Measurements from ENCODE around the gene MYOM3. TPM values are rescaled to one million over a fixed set of nuclear protein-coding genes. Genes with fewer than 3 reads are reported as not detected.
"Not testable (repeated sequence)": the region's sequence is repeated elsewhere in the genome, so short reads cannot be mapped to it uniquely, and the experiment has no call there.

MYOM3 gene
- total RNA-seq, 1 experiment from 2014 or later: 1.5 TPM

- no peak for DNase-seq (ENCODE audit: low read depth)
These were observed 36.9 kb downstream of the MYOM3 start for GRCh38 chr1:24074817-24075589.

GRCh38 chr1:24074196-24074595 is 37.7 kb downstream of the MYOM3 start:
- no peak for DNase-seq (ENCODE audit: low read depth)

DNA sequence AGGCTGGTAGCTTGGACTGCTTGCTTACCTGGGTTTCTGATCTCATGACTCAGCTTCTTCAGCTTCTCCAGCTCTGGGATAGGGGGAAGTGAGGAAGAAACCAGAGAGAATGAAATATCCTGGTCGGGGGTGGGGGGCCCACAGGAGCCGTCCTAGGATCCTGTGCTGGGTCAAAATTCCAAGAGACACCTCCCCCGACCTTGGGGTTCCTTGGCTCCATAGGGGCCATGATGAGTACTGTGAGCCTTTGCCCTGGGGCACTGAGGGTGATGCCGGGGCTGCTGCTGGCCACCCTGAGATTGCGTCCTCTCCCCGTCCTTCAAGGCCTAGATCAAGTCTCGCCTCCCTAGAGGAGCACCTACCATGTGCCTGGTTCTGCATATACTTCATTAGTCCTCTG is 40.0 kb downstream of the MYOM3 start:
- no peak for DNase-seq (ENCODE audit: low read depth)

- DNase-seq (ENCODE audit: low read depth): peak; percentile 77
These were observed 41.0 kb downstream of the MYOM3 start for GRCh38 chr1:24070821-24071393.

DNA sequence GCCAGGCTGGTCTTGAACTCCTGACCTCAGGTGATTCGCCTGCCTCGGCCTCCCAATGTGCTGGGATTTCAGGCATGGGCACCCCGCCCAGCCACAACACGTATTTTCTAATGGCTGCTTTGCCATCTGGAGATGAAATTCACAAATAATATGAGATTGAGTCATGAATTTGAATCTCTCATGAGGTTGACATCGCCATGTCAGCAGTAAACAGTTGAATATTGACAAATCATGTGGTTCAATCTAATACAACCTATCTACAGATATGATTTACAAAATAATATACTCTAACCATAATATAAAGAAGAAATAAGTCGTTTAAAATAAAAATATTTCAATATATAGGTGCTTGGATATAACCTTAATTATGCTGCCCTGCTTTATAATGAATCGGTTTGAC is 42.1 kb downstream of the MYOM3 start:
- no peak for DNase-seq (ENCODE audit: low read depth)

DNA sequence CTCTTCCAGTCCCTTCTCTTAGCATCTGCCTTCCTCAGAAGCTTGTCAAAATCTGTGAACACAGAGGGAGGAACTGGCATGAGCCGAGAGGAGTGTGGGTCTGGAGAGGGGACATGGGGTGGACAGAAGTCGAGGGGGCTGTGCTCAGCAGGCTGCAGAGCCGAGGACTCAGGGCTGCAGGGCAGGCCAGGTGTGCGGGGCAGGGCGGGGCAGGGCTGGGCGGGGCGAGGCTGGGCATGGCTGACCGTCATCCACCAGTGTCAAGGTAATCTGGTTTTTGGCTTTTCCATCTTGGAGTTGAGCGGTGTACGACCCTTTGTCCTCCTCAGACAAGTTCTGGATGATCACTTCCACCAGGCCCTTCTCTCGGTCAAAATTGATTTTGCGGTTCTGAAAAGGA is 44.0 kb downstream of the MYOM3 start:
- no peak for DNase-seq (ENCODE audit: low read depth)

DNA sequence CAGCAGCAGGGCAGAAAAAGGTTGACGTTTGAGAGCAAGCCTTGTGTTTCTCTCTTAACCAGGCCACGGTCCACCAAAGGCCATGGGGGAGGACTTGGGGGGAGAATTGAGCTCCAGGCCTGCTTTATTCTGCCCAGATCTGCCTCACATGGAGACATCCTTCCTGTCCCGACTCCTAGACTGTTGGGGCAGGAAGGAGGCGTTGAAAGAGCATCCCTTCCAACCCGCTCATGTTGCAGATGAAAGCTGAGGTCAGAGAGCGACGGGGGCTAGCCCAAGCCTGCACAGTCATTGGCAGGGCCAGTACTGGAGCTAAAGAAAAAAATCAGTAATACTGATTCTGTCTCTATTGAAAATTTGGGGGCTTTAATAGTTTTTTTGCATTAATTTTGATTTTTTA is 46.6 kb downstream of the MYOM3 start:
- DNase-seq (ENCODE audit: low read depth): no peak

- DNase-seq (ENCODE audit: low read depth): no peak
These were observed 49.7 kb downstream of the MYOM3 start for GRCh38 chr1:24062221-24062620.

DNA sequence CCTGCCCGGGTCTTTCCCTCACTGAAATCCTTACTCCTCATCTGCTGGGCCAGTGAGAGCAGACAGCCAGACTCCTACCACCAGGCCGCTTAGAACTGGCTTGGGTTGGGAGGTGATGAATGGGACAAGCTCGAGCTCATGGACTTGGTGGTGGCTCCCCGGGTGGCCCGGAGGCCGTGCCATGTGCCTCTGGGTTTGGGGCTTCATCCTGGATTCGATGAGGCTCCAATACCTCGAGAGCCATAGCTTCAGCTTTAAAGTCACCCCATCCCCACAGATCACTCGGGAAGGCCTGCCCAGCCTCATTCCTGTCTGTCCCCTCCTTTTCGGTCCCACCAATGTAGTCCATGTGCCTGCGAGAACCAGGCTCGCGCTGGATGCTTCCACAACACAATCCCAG is 51.5 kb downstream of the MYOM3 start:
- DNase-seq (ENCODE audit: low read depth): no peak

GRCh38 chr1:24058671-24059455 is 53.1 kb downstream of the MYOM3 start:
- no peak for DNase-seq (ENCODE audit: low read depth)

DNA sequence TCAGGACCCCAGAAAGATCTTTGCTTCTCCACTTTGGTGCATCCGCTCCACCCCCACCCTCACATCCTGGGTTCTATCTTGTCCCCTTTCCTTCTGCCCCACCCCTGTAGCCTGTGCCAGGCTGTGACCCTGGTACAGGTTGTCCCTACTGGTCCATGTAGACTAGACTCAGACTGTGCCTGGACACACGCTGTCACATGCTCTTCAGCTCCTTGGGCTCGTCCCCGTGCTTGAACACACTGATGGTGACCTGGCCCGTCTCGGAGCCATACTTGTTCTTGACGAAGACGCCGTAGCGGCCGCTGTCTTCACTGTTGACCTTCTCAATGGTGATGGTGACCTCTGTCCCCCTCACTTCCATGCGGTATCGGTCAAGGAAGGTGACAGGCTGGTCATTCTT is 54.8 kb downstream of the MYOM3 start:
- DNase-seq (ENCODE audit: low read depth): no peak

- DNase-seq (ENCODE audit: low read depth): no peak
These were observed 56.3 kb downstream of the MYOM3 start for GRCh38 chr1:24055681-24056080.

- DNase-seq (ENCODE audit: low read depth): no peak
These were observed 59.7 kb downstream of the MYOM3 start for GRCh38 chr1:24052220-24052619.

GRCh38 chr1:24051206-24051945 is 60.6 kb downstream of the MYOM3 start:
- no peak for DNase-seq (ENCODE audit: low read depth)

- no peak for DNase-seq (ENCODE audit: low read depth)
These were observed 62.2 kb downstream of the MYOM3 start for GRCh38 chr1:24049733-24050132.

DNA sequence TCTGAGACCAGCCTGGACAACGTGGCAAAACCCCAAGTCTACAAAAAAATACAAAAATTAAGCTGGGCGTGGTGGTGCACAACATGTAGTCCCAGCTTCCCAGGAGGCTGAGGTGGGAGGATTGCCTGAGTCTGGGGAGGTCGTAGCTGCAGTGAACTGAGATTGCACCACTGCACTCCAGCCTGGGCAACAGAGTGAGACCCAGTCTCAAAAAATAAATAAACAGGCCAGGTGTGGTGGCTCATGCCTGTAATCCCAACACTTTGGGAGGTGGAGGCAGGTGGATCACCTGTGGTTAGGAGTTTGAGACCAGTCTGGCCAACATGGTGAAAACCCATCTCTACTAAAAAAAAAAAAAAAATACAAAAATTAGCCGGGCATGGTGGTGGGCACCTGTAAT is 63.0 kb downstream of the MYOM3 start:
- not testable (repeated sequence) for DNase-seq (ENCODE audit: low read depth)

DNA sequence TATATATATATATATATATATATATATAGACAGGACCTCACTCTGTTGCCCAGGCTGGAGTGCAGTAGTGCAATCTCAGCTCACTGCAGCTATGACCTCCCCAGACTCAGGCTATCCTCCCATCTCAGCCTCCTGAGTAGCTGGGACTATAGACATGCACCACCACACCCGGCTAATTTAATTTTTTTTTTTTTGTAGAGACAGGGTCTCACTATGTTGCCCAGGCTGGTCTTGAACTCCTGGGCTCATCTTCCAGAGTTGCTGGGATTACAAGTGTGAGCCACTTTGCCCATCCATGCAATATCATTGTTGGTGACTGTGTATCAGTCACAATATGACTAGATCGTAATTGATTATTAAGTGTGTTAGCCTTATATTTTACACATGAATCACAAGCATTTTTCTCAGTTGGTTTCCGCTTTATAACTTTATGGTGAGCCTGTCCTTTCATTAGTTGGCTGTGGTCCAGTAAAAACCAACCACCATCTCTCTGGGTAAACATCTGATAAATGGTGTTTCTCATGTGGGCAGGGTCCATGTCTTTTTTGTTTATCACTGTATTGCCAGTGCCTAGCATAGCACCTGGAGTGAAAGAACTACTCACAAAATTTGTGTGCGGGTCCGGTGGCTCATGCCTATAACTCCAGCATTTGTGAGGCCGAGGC is 63.6 kb downstream of the MYOM3 start:
- no peak for DNase-seq (ENCODE audit: low read depth)

GRCh38 chr1:24047110-24047477 is 64.8 kb downstream of the MYOM3 start:
- peak; percentile 50 for DNase-seq (ENCODE audit: low read depth)

DNA sequence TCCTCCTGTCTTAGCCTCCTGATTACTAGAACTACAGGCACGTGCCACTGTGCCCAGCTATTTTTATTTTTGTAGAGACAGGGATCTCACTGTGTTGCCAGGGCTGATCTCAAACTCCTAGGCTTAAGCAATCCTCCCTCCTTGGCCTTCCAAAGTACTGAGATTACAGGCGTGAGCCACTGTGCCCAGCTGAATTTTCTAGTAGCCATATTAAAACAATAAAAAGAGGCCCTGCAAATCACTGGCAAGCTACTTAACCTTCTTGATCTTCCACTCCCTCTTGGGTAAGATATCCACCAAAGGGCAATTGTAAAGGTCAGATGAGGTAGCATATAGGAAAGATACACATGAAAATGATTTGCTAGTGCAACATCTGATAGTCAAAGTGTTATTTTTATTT is 66.2 kb downstream of the MYOM3 start:
- no peak for DNase-seq (ENCODE audit: low read depth)

GRCh38 chr1:24044672-24045071 is 67.3 kb downstream of the MYOM3 start:
- not testable (repeated sequence) for DNase-seq (ENCODE audit: low read depth)

DNA sequence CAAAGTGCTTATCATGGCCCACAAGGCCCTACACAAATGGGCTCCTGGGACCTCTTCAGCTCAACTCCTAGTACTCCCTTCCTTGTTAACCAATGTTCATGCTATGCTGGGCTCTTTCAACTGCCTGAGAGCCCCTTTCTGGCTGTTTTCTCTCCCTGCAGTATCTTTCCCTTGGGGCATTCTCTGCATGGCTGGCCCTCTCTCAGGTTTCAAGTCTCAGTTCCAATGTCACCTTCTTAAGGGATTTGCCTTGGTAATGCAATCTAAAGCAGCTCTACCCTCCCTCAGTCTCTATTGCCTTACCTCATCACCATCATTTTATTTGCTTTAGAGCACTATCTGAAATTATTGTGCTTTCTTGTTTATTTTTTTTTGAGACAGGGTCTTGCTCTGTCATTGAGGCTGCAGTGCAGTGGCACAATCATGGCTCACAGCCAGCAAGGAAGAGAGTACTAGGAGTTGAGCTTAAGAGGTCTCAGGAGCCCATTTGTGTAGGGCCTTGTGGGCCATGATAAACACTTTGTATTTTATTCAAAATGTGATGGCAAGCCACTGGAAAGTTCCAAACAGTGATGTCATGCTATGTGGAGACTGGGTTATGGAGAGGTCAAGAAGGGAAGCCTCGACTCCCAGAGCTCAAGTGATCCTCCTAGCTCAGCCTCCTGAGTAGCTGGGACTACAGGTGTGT is 68.4 kb downstream of the MYOM3 start:
- no peak for DNase-seq (ENCODE audit: low read depth)
